ENCODE measurements around the gene RGS6. TPM values are rescaled to one million over a fixed set of nuclear protein-coding genes. Genes with fewer than 3 reads are reported as not detected.

RGS6 gene
- total RNA-seq, 1 donor from 2014 or later, result 2.4 TPM

GRCh38 chr14:72409047-72409446, 476.8 kb downstream of the RGS6 start:
- H3K4me3 Mint-ChIP-seq, result no peak overlapping the region
- H3K4me1 Mint-ChIP-seq (ENCODE audit: low read depth), result no peaks in the 10 kb centered on the region
- H3K36me3 Mint-ChIP-seq (ENCODE audit: low read depth), result peaks cover under 1% of the 10 kb centered on the region
- no peak overlapping the region for H3K27ac Mint-ChIP-seq
- peaks cover 11% of the 10 kb centered on the region for H3K27me3 Mint-ChIP-seq (ENCODE audit: insufficient read depth)
- H3K9me3 Mint-ChIP-seq, result peaks cover 9% of the 10 kb centered on the region
- intact Hi-C loops (cut with micrococcal nuclease), result no loop called here
- DNase-seq (ENCODE audit: low spot score), result no peak

- intact Hi-C loops (cut with micrococcal nuclease), result no loop called here
- H3K9me3 Mint-ChIP-seq, result peaks cover 18% of the 10 kb centered on the region
Measured at GRCh38 chr14:72416081-72416849, 484.0 kb downstream of the RGS6 start.

GRCh38 chr14:72416892-72417291, 484.7 kb downstream of the RGS6 start:
- DNase-seq (ENCODE audit: low spot score), result no peak
- intact Hi-C loops (cut with micrococcal nuclease), result no loop called here
- H3K9me3 Mint-ChIP-seq, result peaks cover 18% of the 10 kb centered on the region
- H3K4me1 Mint-ChIP-seq (ENCODE audit: low read depth), result peaks cover 24% of the 10 kb centered on the region
- peaks cover 8% of the 10 kb centered on the region for H3K27me3 Mint-ChIP-seq (ENCODE audit: insufficient read depth)
- H3K27ac Mint-ChIP-seq, result no peak overlapping the region
- H3K4me3 Mint-ChIP-seq, result no peak overlapping the region
- H3K36me3 Mint-ChIP-seq (ENCODE audit: low read depth), result peaks cover 5% of the 10 kb centered on the region

More at GRCh38 chr14:72416081-72416849, 484.0 kb downstream of the RGS6 start:
- DNase-seq (ENCODE audit: low spot score), result no peak
- no peak overlapping the region for H3K4me3 Mint-ChIP-seq
- peaks cover 17% of the 10 kb centered on the region for H3K4me1 Mint-ChIP-seq (ENCODE audit: low read depth)
- peaks cover 5% of the 10 kb centered on the region for H3K36me3 Mint-ChIP-seq (ENCODE audit: low read depth)
- no peak overlapping the region for H3K27ac Mint-ChIP-seq
- peaks cover 8% of the 10 kb centered on the region for H3K27me3 Mint-ChIP-seq (ENCODE audit: insufficient read depth)

- no peak for DNase-seq (ENCODE audit: low spot score)
- Mint-ChIP-seq H3K36me3 (ENCODE audit: low read depth) (peaks cover 15% of the 10 kb centered on the region), H3K9me3 (peaks cover 21% of the 10 kb centered on the region), H3K27me3 (ENCODE audit: insufficient read depth) (no peaks in the 10 kb centered on the region), H3K27ac (no peak overlapping the region), H3K4me3 (no peak overlapping the region), H3K4me1 (ENCODE audit: low read depth) (peaks cover 27% of the 10 kb centered on the region)
- intact Hi-C loops (cut with micrococcal nuclease), result no loop called here
Measured at GRCh38 chr14:72418806-72419205, 486.6 kb downstream of the RGS6 start.

- H3K27ac Mint-ChIP-seq, result no peak overlapping the region
- intact Hi-C loops (cut with micrococcal nuclease), result no loop called here
- H3K36me3 Mint-ChIP-seq (ENCODE audit: low read depth), result peaks cover 13% of the 10 kb centered on the region
- no peak for DNase-seq (ENCODE audit: low spot score)
- peaks cover 27% of the 10 kb centered on the region for H3K4me1 Mint-ChIP-seq (ENCODE audit: low read depth)
- H3K27me3 Mint-ChIP-seq (ENCODE audit: insufficient read depth), result no peaks in the 10 kb centered on the region
- peaks cover 16% of the 10 kb centered on the region for H3K9me3 Mint-ChIP-seq
- no peak overlapping the region for H3K4me3 Mint-ChIP-seq
Measured at GRCh38 chr14:72419226-72419775, 487.1 kb downstream of the RGS6 start.

GRCh38 chr14:72420749-72421474, 488.7 kb downstream of the RGS6 start:
- Mint-ChIP-seq H3K4me3 (no peak overlapping the region), H3K27me3 (ENCODE audit: insufficient read depth) (peaks cover 2% of the 10 kb centered on the region), H3K4me1 (ENCODE audit: low read depth) (peaks cover 27% of the 10 kb centered on the region), H3K27ac (peak overlapping the region; percentile 58), H3K36me3 (ENCODE audit: low read depth) (peaks cover 17% of the 10 kb centered on the region), H3K9me3 (peaks cover 10% of the 10 kb centered on the region)
- intact Hi-C loops (cut with micrococcal nuclease), result loop anchor here (1.0 to 5.0 kb wide), 4 partner anchors 129 to 489 kb away; partner anchors contain the start of gene RGS6
- DNase-seq (ENCODE audit: low spot score), result peak; percentile 69

- peaks cover 21% of the 10 kb centered on the region for H3K9me3 Mint-ChIP-seq
- no peak overlapping the region for H3K27ac Mint-ChIP-seq
- H3K4me1 Mint-ChIP-seq (ENCODE audit: low read depth), result peaks cover 17% of the 10 kb centered on the region
- H3K4me3 Mint-ChIP-seq, result no peak overlapping the region
- peaks cover 4% of the 10 kb centered on the region for H3K27me3 Mint-ChIP-seq (ENCODE audit: insufficient read depth)
- intact Hi-C loops (cut with micrococcal nuclease), result loop anchor here (5.0 kb wide), 3 partner anchors 132 to 492 kb away; partner anchors contain the start of gene RGS6
- DNase-seq (ENCODE audit: low spot score), result no peak
- H3K36me3 Mint-ChIP-seq (ENCODE audit: low read depth), result peaks cover 26% of the 10 kb centered on the region
Measured at GRCh38 chr14:72423957-72424356, 491.7 kb downstream of the RGS6 start.

GRCh38 chr14:72430457-72430856, 498.2 kb downstream of the RGS6 start:
- Mint-ChIP-seq H3K4me3 (no peak overlapping the region), H3K27me3 (ENCODE audit: insufficient read depth) (peaks cover 3% of the 10 kb centered on the region), H3K4me1 (ENCODE audit: low read depth) (peaks cover 26% of the 10 kb centered on the region), H3K36me3 (ENCODE audit: low read depth) (peaks cover 49% of the 10 kb centered on the region), H3K27ac (no peak overlapping the region), H3K9me3 (peaks cover 32% of the 10 kb centered on the region)
- DNase-seq (ENCODE audit: low spot score), result no peak
- intact Hi-C loops (cut with micrococcal nuclease), result no loop called here

GRCh38 chr14:72432748-72433147, 500.5 kb downstream of the RGS6 start:
- DNase-seq (ENCODE audit: low spot score), result no peak
- intact Hi-C loops (cut with micrococcal nuclease), result no loop called here
- H3K27ac Mint-ChIP-seq, result no peak overlapping the region
- peaks cover 27% of the 10 kb centered on the region for H3K9me3 Mint-ChIP-seq
- no peaks in the 10 kb centered on the region for H3K27me3 Mint-ChIP-seq (ENCODE audit: insufficient read depth)
- peaks cover 54% of the 10 kb centered on the region for H3K36me3 Mint-ChIP-seq (ENCODE audit: low read depth)
- H3K4me1 Mint-ChIP-seq (ENCODE audit: low read depth), result peaks cover 46% of the 10 kb centered on the region
- H3K4me3 Mint-ChIP-seq, result no peak overlapping the region

- Mint-ChIP-seq H3K27me3 (ENCODE audit: insufficient read depth) (no peaks in the 10 kb centered on the region), H3K4me1 (ENCODE audit: low read depth) (peaks cover 53% of the 10 kb centered on the region), H3K27ac (no peak overlapping the region), H3K9me3 (peaks cover 19% of the 10 kb centered on the region), H3K36me3 (ENCODE audit: low read depth) (peaks cover 52% of the 10 kb centered on the region), H3K4me3 (no peak overlapping the region)
- DNase-seq (ENCODE audit: low spot score), result no peak
- intact Hi-C loops (cut with micrococcal nuclease), result no loop called here
Measured at GRCh38 chr14:72433511-72433910, 501.3 kb downstream of the RGS6 start.

GRCh38 chr14:72434856-72435255, 502.6 kb downstream of the RGS6 start:
- Mint-ChIP-seq H3K36me3 (ENCODE audit: low read depth) (peaks cover 51% of the 10 kb centered on the region), H3K27me3 (ENCODE audit: insufficient read depth) (no peaks in the 10 kb centered on the region), H3K4me1 (ENCODE audit: low read depth) (peaks cover 67% of the 10 kb centered on the region), H3K27ac (no peak overlapping the region), H3K4me3 (no peak overlapping the region), H3K9me3 (peaks cover 9% of the 10 kb centered on the region)
- no peak for DNase-seq (ENCODE audit: low spot score)
- intact Hi-C loops (cut with micrococcal nuclease), result no loop called here

GRCh38 chr14:72439707-72440106, 507.5 kb downstream of the RGS6 start:
- peaks cover 25% of the 10 kb centered on the region for H3K36me3 Mint-ChIP-seq (ENCODE audit: low read depth)
- intact Hi-C loops (cut with micrococcal nuclease), result loop anchor here (5.0 kb wide), 2 partner anchors 38 to 468 kb away; no protein-coding TSS in a partner anchor
- peak overlapping the region; percentile 88 for H3K27ac Mint-ChIP-seq
- H3K9me3 Mint-ChIP-seq, result no peaks in the 10 kb centered on the region
- peak overlapping the region; percentile 81 for H3K4me3 Mint-ChIP-seq
- H3K4me1 Mint-ChIP-seq (ENCODE audit: low read depth), result peaks cover 95% of the 10 kb centered on the region
- DNase-seq (ENCODE audit: low spot score), result peak; percentile 55
- no peaks in the 10 kb centered on the region for H3K27me3 Mint-ChIP-seq (ENCODE audit: insufficient read depth)

GRCh38 chr14:72443256-72443655, 511.0 kb downstream of the RGS6 start:
- Mint-ChIP-seq H3K9me3 (no peaks in the 10 kb centered on the region), H3K27ac (peak overlapping the region; percentile 1), H3K36me3 (ENCODE audit: low read depth) (peaks cover 16% of the 10 kb centered on the region), H3K4me1 (ENCODE audit: low read depth) (peaks cover 87% of the 10 kb centered on the region), H3K27me3 (ENCODE audit: insufficient read depth) (no peaks in the 10 kb centered on the region), H3K4me3 (peak overlapping the region; percentile 65)
- DNase-seq (ENCODE audit: low spot score), result no peak
- intact Hi-C loops (cut with micrococcal nuclease), result loop anchor here (5.0 kb wide), 2 partner anchors 34 to 464 kb away; no protein-coding TSS in a partner anchor

Measured in activated T-helper 1 cell treated with anti-CD3 and anti-CD28 coated beads, Interleukin-12 subunit alpha, Interleukin-12 subunit beta, Interleukin-2, Interleukin-4 antibody, amounts not matched to agents 30 ng/mL and 10 ng/mL and 1 ng/mL, durations not matched to agents 14 hours and 24 hours and 36 hours (primary cell).